A549 (cell line): Measurements from ENCODE around the gene SYMPK. TPM values are rescaled to one million over a fixed set of nuclear protein-coding genes. Genes with fewer than 3 reads are reported as not detected.

ENCODE experiments used
- ATAC-seq, 2 experiments: fragments of 200-7000 bp in 1 of 2; fragments of >200 bp in 1 of 2; cut with Nextera tagmentation in 1 of 2; cut with Tn5 transposase in 1 of 2; 3 replicates each; pipeline versions ENCODE4 v1.8.0 to v1.9.1; 2018 to 2020; ENCODE audit warnings: mild to moderate bottlenecking in 1 of 2, moderate library complexity in 1 of 2
- CTCF ChIA-PET: fragments of 300-600 bp; sonication (Branson Sonifier 250); formaldehyde crosslinking; extraction: SDS; loops from one replicate; lab custom pipeline; 2021; ENCODE audit warnings: antibody characterized with exemption, inconsistent platforms; lab: Yijun Ruan, JAX
- POLR2A ChIA-PET: fragments of 350-600 bp; formaldehyde crosslinking; extraction: SDS; loops from one replicate; lab custom pipeline; 2021; ENCODE audit warnings: antibody characterized with exemption, inconsistent platforms; lab: Yijun Ruan, JAX
- DNase-seq, 2 experiments: peaks; one replicate each; pipeline versions ENCODE4 v3.0.0 to v3.0.0-alpha.2; 2011 to 2016; ENCODE audit warnings: low read depth in 1 of 2, low spot score in 1 of 2
- FAIRE-seq: peaks from 2 replicates; lab custom pipeline; 2011; peaks lifted over from hg19 to GRCh38; lab: Jason Lieb, UNC
- H3K27ac ChIP-seq, 2 experiments: fragments of >200 bp; sonication (Bioruptor Twin); formaldehyde crosslinking; 3 replicates each; pipeline ENCODE4 v1.5.1; 2016 to 2017
- H3K4me1 ChIP-seq: fragments of >200 bp; sonication (Bioruptor Twin); formaldehyde crosslinking; 3 replicates; pipeline ENCODE4 v1.6.1; 2016
- H3K4me2 ChIP-seq: fragments of >200 bp; sonication (Bioruptor Twin); formaldehyde crosslinking; 3 replicates; pipeline ENCODE4 v1.6.1; 2016
- H3K4me3 ChIP-seq: fragments of >200 bp; sonication (Bioruptor Twin); formaldehyde crosslinking; 3 replicates; pipeline ENCODE4 v1.5.1; 2016
- H3K9me3 ChIP-seq: fragments of >200 bp; sonication (Bioruptor Twin); formaldehyde crosslinking; 3 replicates; pipeline ENCODE4 v1.6.1; 2016
- CEBPB ChIP-seq, 2 experiments: fragments of >200 bp in 1 of 2; sonication (Bioruptor Twin) in 1 of 2; formaldehyde crosslinking in 1 of 2; IDR thresholded peaks; 2 replicates each; pipeline ENCODE4 v1.6.1; 2012 to 2016
- CHD2 ChIP-seq: fragments of 150-350 bp; IDR thresholded peaks from 2 replicates; pipeline ENCODE4 v1.6.1; 2014; ENCODE audit warnings: low read length; ENCODE audit not compliant: partially characterized antibody
- E2F6 ChIP-seq: IDR thresholded peaks from 2 replicates; pipeline ENCODE4 v1.6.1; 2012; ENCODE audit warnings: low read depth, borderline replicate concordance
- EHF ChIP-seq: fragments of 250-450 bp; sonication (Bioruptor Pico); IDR thresholded peaks from 2 replicates; pipeline ENCODE4 v1.5.0; 2020; ENCODE audit warnings: mild to moderate bottlenecking
- EP300 ChIP-seq, 2 experiments: fragments of >200 bp; sonication (Bioruptor Twin); formaldehyde crosslinking; IDR thresholded peaks; 2 replicates in 1 of 2; 3 replicates in 1 of 2; pipeline ENCODE4 v1.6.1; 2016 to 2017
- ESRRA ChIP-seq: fragments of 150-350 bp; IDR thresholded peaks from 2 replicates; pipeline ENCODE4 v1.6.1; 2014; ENCODE audit warnings: mild to moderate bottlenecking, low read length, borderline replicate concordance
- GATA3 ChIP-seq: IDR thresholded peaks from 2 replicates; pipeline ENCODE4 v1.6.1; 2012; ENCODE audit warnings: borderline replicate concordance
- HMGXB4 ChIP-seq: fragments of 250-450 bp; sonication (Bioruptor Pico); IDR thresholded peaks from 2 replicates; pipeline ENCODE4 v1.5.0; 2021; ENCODE audit warnings: mild to moderate bottlenecking, moderate library complexity, borderline replicate concordance
- JUNB ChIP-seq: fragments of >200 bp; sonication (Bioruptor Twin); formaldehyde crosslinking; IDR thresholded peaks from 2 replicates; pipeline ENCODE4 v1.6.1; 2016
- KDM1A ChIP-seq: fragments of 200-600 bp; sonication (generic); IDR thresholded peaks from 2 replicates; pipeline ENCODE4 v1.6.1; 2016; ENCODE audit warnings: low read depth, mild to moderate bottlenecking
- MYC ChIP-seq: IDR thresholded peaks from 2 replicates; pipeline ENCODE4 v1.6.1; 2012; ENCODE audit warnings: mild to moderate bottlenecking, inconsistent platforms, low read length, improper control_type of control experiment, borderline replicate concordance
- NR3C1 ChIP-seq: fragments of >200 bp; sonication (Bioruptor Twin); formaldehyde crosslinking; IDR thresholded peaks from 3 replicates; pipeline ENCODE4 v1.6.1; 2017
- PBX3 ChIP-seq: IDR thresholded peaks from 2 replicates; pipeline ENCODE4 v1.6.1; 2012
- RAD21 ChIP-seq, 2 experiments: fragments of >200 bp in 1 of 2; sonication (Bioruptor Twin) in 1 of 2; formaldehyde crosslinking in 1 of 2; IDR thresholded peaks in 1 of 2; conservative IDR thresholded peaks in 1 of 2; 2 replicates in 1 of 2; 3 replicates in 1 of 2; pipeline ENCODE4 v1.6.1; 2012 to 2018; ENCODE audit warnings: inconsistent platforms in 1 of 2
- RARB ChIP-seq: fragments of 250-450 bp; sonication (Bioruptor Pico); IDR thresholded peaks from 2 replicates; pipeline ENCODE4 v1.8.0; 2021; ENCODE audit warnings: mild to moderate bottlenecking, moderate library complexity
- RCOR1 ChIP-seq: fragments of 150-350 bp; IDR thresholded peaks from 2 replicates; pipeline ENCODE4 v1.6.1; 2014; ENCODE audit warnings: antibody characterized with exemption, low read length, low read depth
- REST ChIP-seq: fragments of 200-600 bp; sonication (generic); IDR thresholded peaks from 2 replicates; pipeline ENCODE4 v1.6.1; 2016; ENCODE audit warnings: antibody characterized with exemption, mild to moderate bottlenecking, moderate library complexity
- RFX5 ChIP-seq: fragments of 450-650 bp; IDR thresholded peaks from 2 replicates; pipeline ENCODE4 v1.7.1; 2014; ENCODE audit warnings: antibody characterized with exemption, mild to moderate bottlenecking, moderate library complexity
- SMC3 ChIP-seq: fragments of >200 bp; sonication (Bioruptor Twin); formaldehyde crosslinking; IDR thresholded peaks from 3 replicates; pipeline ENCODE4 v1.6.1; 2018; ENCODE audit warnings: inconsistent platforms
- SREBF2 ChIP-seq: fragments of 450-650 bp; IDR thresholded peaks from 2 replicates; pipeline ENCODE4 v1.6.1; 2014; ENCODE audit warnings: mild to moderate bottlenecking, moderate library complexity
- TP53 ChIP-seq: fragments of 250-450 bp; sonication (Bioruptor Pico); IDR thresholded peaks from 2 replicates; pipeline ENCODE4 v1.5.0; 2021; ENCODE audit warnings: mild to moderate bottlenecking, moderate library complexity
- WGBS: methylation state at CpG from one replicate; pipeline ENCODE4 v1.1.6; 2017; ENCODE audit errors: missing lambda C conversion rate; 5-methylcytosine and 5-hydroxymethylcytosine counted together
- polyA plus RNA-seq, 4 experiments: library from polyadenylated mRNA; depleted of rRNA in 3 of 4; stranded (reverse); fragments of >200 nt; fragmentation: RNase III in 1 of 4; extraction: RNeasy Plus Mini Kit Qiagen cat#74134 plus additional on column Dnase treatment in 1 of 4; gene quantifications; 2 replicates in 3 of 4; 3 replicates in 1 of 4; pipeline ENCODE4 v1.2.3, GENCODE V29; 2011 to 2017
- TF ChIP-seq, protein P1 (sequence below): IDR thresholded peaks from 2 replicates; pipeline ENCODE4 v1.6.1; 2012

SYMPK gene
- polyA plus RNA-seq, 2 of the 4 experiments (the other 2 are of a cell fraction) = 61.9 to 105 TPM

DNA sequence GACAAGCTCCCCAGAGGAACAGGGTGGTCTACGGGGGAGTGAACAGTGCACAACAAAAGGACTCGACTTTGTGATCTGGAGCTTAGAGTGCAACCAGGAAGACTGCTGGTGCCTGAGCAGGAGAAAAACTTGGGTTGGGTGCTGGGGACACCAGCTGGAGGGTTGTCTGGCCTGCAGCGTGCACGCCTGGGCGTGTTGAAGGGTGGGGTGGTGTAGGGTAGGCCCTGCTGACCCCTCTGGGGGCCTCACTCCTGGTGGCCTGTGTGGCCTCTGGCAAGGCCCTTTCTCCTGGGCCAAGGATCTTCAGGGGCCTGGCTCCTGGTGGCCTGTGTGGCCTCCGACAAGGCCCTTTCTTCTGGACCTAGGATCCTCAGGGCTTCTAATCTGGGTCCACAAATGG is 43.2 kb downstream of the SYMPK start:
- peak overlapping the region in 1 of 2 experiments; percentile 18; a peak in 2 of 6 replicates for H3K27ac ChIP-seq
- CTCF ChIA-PET = interaction anchor here (8.9 to 74.3 kb wide), 4 partner anchors 12 to 63 kb away, joined by 151 to 2204 read pairs (median 1186); partner anchors contain the start of genes DMPK, DMWD, IRF2BP1 and RSPH6A
- FAIRE-seq (no peak), DNase-seq (no peak), ATAC-seq (no peak)
- H3K4me3 ChIP-seq = no peak overlapping the region
- peaks cover 10% of the 10 kb centered on the region; the same call in 1 of the 3 replicates for H3K4me1 ChIP-seq
- H3K4me2 ChIP-seq = no peak overlapping the region
- TF ChIP-seq CEBPB (IDR thresholded peaks at IDR 0.05) = no peak
- no peak for TF ChIP-seq RCOR1
- no peak for TF ChIP-seq RFX5
- TF ChIP-seq EP300 (IDR thresholded peaks at IDR 0.05) = no peak
- TF ChIP-seq MYC = no peak
- TF ChIP-seq REST = no peak
- TF ChIP-seq KDM1A = no peak
- no peak for TF ChIP-seq RARB (CRISPR knock-in tag)
- no peaks in the 10 kb centered on the region for H3K9me3 ChIP-seq
- POLR2A ChIA-PET = interaction anchor here (1.1 to 1.3 kb wide), 2 partner anchors 9 to 44 kb away, joined by 3 to 5 read pairs; partner anchors contain the start of gene SYMPK
- WGBS = 88% methylated on average over 6 of the region's 6 CpGs

DNA sequence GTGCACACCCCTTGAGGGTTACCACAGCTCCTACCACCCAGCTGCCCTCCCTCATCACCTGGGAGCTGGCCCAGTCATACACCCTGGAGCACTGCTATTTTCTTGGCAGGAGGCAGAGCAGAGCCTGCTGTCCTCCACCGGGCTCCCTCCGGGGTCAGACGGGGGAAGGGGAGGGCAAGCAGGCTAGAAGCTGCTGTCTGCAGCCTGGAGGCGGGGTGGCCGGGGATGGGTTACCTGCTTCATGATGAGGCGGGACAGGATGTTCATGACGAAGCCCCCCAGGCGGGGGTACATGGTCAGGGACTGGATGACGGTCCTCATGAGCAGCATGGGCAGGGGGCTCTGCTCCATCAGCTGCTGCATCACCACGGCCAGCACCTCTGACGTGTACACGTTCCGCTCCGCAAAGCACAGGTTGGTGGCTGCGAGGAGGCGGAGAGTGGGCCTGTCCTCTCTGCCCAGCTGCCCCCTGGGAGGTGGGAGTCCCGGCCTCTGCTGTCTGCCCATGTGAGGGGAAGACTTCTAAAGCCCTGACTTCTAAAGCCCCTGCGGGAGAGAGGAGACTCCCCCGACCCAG is 45.1 kb downstream of the SYMPK start:
- Histone ChIP-seq H3K9me3 (no peaks in the 10 kb centered on the region), H3K4me2 (no peak overlapping the region)
- no peak for DNase-seq
- WGBS = 75% methylated on average over 19 of the region's 19 CpGs
- POLR2A ChIA-PET = interaction anchor here (0.7 to 1.4 kb wide), 5 partner anchors 9 to 96 kb away, joined by 3 to 5 read pairs (median 4); partner anchors contain the start of gene IRF2BP1
- peak in 1 of 2 experiments; percentile 30; a peak in 3 of 6 replicates for ATAC-seq
- TF ChIP-seq KDM1A (no peak), PBX3 (no peak)
- TF ChIP-seq, all 56 proteins: peak for 0
- H3K4me3 ChIP-seq = no peak overlapping the region
- FAIRE-seq = no peak
- CTCF ChIA-PET = interaction anchor here (0.6 to 74.3 kb wide), 29 partner anchors 10 to 448 kb away, joined by 3 to 2204 read pairs (median 5); partner anchors contain the start of genes CCDC61, DMPK, DMWD and FOXA3
- peaks cover 10% of the 10 kb centered on the region; the same call in 1 of the 3 replicates for H3K4me1 ChIP-seq
- no peak overlapping the region for H3K27ac ChIP-seq

DNA sequence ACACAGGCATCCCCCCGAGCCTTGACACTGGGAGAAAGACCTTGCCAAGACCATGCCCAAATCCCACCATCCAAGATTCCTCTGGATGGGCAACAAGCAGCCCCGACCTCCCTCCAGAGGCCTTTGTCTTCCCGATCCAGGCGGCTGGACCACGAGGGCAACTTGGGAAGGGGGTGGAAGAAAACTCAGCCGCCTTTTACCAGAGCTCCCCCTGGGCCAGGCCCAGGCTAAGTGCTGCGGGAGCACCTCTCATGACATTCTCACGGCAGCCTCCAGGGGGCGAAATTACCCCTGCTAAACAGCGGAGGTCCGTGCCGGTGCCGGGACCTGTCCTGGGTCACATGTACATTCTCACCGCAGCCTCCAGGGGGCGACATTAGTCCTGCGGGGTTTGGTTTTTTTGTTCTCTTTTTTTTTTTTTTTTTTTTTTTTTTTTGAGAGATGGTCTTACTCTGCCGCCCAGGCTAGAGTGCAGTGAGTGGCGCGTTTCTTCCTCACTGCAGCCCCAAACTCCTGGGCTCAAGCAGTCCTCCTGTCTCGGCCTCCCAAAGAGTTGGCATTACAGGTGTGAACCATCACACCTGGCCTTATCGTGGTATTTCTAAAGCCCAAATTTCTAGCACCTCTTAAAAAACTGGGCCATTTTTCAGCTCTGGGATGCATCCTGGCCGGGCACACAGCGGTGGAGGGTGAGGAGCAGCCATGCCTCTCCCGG is 45.8 kb downstream of the SYMPK start:
- POLR2A ChIA-PET = interaction anchor here (0.8 to 1.4 kb wide), 7 partner anchors 10 to 69 kb away, joined by 3 to 8 read pairs (median 4); partner anchors contain the start of gene IRF2BP1
- peak; percentile 96 to 100 for DNase-seq
- Histone ChIP-seq H3K9me3 (no peaks in the 10 kb centered on the region), H3K27ac (peak overlapping the region in 1 of 2 experiments; percentile 61; a peak in 3 of 6 replicates), H3K4me2 (no peak overlapping the region), H3K4me1 (peaks cover 10% of the 10 kb centered on the region; the same call in 1 of the 3 replicates), H3K4me3 (no peak overlapping the region)
- ATAC-seq = peak; percentile 63 to 93
- peak; percentile 65 for FAIRE-seq
- WGBS = 14% methylated on average over 24 of the region's 24 CpGs
- CTCF ChIA-PET = interaction anchor here (0.5 to 74.3 kb wide), 65 partner anchors 9 to 812 kb away, joined by 3 to 2204 read pairs (median 4); partner anchors contain the start of genes CCDC61, DMPK, DMWD and FOXA3
- TF ChIP-seq CHD2 = no peak
- TF ChIP-seq TP53 = 0 out of 2 replicates have a peak, but pooled peaks have one; percentile 44
- peak; percentile 80 to 85 for TF ChIP-seq RAD21 (conservative IDR thresholded peaks at IDR 0.05 in 1 of 2, IDR thresholded peaks at IDR 0.05 in 1 of 2)
- 0 out of 2 replicates have a peak, but pooled peaks have one; percentile 35 for TF ChIP-seq ESRRA
- TF ChIP-seq MYC = peak; percentile 92; the same call in 1 of the 2 replicates
- peak; percentile 82 for TF ChIP-seq SMC3
- no peak for TF ChIP-seq JUNB
- TF ChIP-seq NR3C1 = no peak
- peak; percentile 21; the same call in 1 of the 2 replicates for TF ChIP-seq GATA3
- TF ChIP-seq E2F6 = 0 out of 2 replicates have a peak, but pooled peaks have one; percentile 20
- TF ChIP-seq EHF (CRISPR knock-in tag) = no peak
- TF ChIP-seq, protein P1, sequence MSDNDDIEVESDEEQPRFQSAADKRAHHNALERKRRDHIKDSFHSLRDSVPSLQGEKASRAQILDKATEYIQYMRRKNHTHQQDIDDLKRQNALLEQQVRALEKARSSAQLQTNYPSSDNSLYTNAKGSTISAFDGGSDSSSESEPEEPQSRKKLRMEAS = peak; percentile 89
- TF ChIP-seq SREBF2 = no peak
- no peak for TF ChIP-seq HMGXB4 (CRISPR knock-in tag)
